ENCODE data around the gene ABI3BP. TPM values are rescaled to one million over a fixed set of nuclear protein-coding genes. Genes with fewer than 3 reads are reported as not detected.

The ABI3BP gene
- total RNA-seq, result 10 to 100 TPM in 3 of 4 donors, 1 to 10 TPM in 1; 6.2 to 68.7 (median 18.8) TPM

- Histone ChIP-seq H3K27ac (peak within 1 kb of the TSS; percentile 28 to 82 (median 77)), H3K27me3 (no peaks in the 10 kb centered on the region), H3K36me3 (no peaks in the 10 kb centered on the region), H3K4me3 (peak within 1 kb of the TSS in 3 of 4 donors; percentile 37 to 61 (median 40)), H3K4me1 (peaks cover 0 to 57% (median 13%) of the 10 kb centered on the region in 3 donors), H3K9me3 (no peaks in the 10 kb centered on the region)
- peak in 1 of 4 donors; percentile 29 for TF ChIP-seq POLR2A (IDR thresholded peaks at IDR 0.05)
- TF ChIP-seq, protein P1, sequence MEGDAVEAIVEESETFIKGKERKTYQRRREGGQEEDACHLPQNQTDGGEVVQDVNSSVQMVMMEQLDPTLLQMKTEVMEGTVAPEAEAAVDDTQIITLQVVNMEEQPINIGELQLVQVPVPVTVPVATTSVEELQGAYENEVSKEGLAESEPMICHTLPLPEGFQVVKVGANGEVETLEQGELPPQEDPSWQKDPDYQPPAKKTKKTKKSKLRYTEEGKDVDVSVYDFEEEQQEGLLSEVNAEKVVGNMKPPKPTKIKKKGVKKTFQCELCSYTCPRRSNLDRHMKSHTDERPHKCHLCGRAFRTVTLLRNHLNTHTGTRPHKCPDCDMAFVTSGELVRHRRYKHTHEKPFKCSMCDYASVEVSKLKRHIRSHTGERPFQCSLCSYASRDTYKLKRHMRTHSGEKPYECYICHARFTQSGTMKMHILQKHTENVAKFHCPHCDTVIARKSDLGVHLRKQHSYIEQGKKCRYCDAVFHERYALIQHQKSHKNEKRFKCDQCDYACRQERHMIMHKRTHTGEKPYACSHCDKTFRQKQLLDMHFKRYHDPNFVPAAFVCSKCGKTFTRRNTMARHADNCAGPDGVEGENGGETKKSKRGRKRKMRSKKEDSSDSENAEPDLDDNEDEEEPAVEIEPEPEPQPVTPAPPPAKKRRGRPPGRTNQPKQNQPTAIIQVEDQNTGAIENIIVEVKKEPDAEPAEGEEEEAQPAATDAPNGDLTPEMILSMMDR (IDR thresholded peaks at IDR 0.05), result no peak
- intact Hi-C loops (cut with DNase I), result no loop called here
- 8 to 21% methylated on average over 4 of the region's 5 CpGs for WGBS, 2 donors
- no peak for DNase-seq
Measured at GRCh38 chr3:100993309-100993708, at the start of gene ABI3BP. ABI3BP (minus strand) TSS chr3:100993421; CDS start chr3:100993384, 37 bp downstream.

DNA sequence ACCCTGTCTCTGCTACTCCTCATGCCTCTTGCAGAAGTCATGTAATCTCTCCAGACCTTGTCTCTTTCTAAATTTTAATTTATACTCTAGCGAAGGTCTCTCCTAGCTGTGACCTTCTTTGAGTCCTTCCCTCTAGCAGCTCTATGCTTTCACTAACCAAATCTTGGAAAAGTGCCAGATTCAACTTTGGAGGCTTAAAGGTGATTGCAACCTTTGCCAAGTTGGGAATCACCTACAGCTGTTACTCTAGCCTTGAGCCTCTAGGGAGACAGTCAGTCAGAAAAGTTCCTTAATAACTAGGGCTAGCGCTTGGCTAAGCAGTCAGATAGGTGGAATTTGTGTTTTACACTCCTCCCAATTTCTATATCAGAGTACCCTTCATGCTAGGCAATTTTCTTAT, 46.1 kb upstream of the ABI3BP start:
- Histone ChIP-seq H3K9me3 (no peaks in the 10 kb centered on the region), H3K36me3 (no peaks in the 10 kb centered on the region), H3K4me1 (peaks cover 0 to 38% (median 5%) of the 10 kb centered on the region in 3 donors), H3K27ac (no peak overlapping the region), H3K4me3 (no peak overlapping the region), H3K27me3 (no peaks in the 10 kb centered on the region)
- WGBS, 2 donors, result 48 to 74% methylated on average over 2 of the region's 2 CpGs
- TF ChIP-seq, protein P1 (IDR thresholded peaks at IDR 0.05), result no peak
- no peak for DNase-seq
- intact Hi-C loops (cut with DNase I), result no loop called here

GRCh38 chr3:101038880-101039279, 45.7 kb upstream of the ABI3BP start:
- Histone ChIP-seq H3K4me1 (peaks cover 0 to 38% (median 5%) of the 10 kb centered on the region in 3 donors), H3K27ac (no peak overlapping the region), H3K36me3 (no peaks in the 10 kb centered on the region), H3K27me3 (no peaks in the 10 kb centered on the region), H3K9me3 (no peaks in the 10 kb centered on the region), H3K4me3 (no peak overlapping the region)
- DNase-seq, result no peak
- no peak for TF ChIP-seq POLR2A (IDR thresholded peaks at IDR 0.05)
- TF ChIP-seq, protein P1 (IDR thresholded peaks at IDR 0.05), result no peak
- WGBS, 2 donors, result 16 to 29% methylated on average over 1 of the region's 1 CpG
- intact Hi-C loops (cut with DNase I), result no loop called here

GRCh38 chr3:101038393-101038792, 45.2 kb upstream of the ABI3BP start:
- H3K4me1 ChIP-seq, result peaks cover 0 to 34% (median 5%) of the 10 kb centered on the region in 3 donors
- intact Hi-C loops (cut with DNase I), result no loop called here
- 91% methylated on average over 1 of the region's 1 CpG for WGBS, 2 donors
- no peaks in the 10 kb centered on the region for H3K36me3 ChIP-seq
- H3K9me3 ChIP-seq, result no peaks in the 10 kb centered on the region
- no peak overlapping the region for H3K27ac ChIP-seq
- DNase-seq, result no peak
- no peaks in the 10 kb centered on the region for H3K27me3 ChIP-seq
- H3K4me3 ChIP-seq, result no peak overlapping the region
- TF ChIP-seq, protein P1 (IDR thresholded peaks at IDR 0.05), result no peak
- no peak for TF ChIP-seq POLR2A (IDR thresholded peaks at IDR 0.05)

GRCh38 chr3:101037613-101038012, 44.4 kb upstream of the ABI3BP start:
- intact Hi-C loops (cut with DNase I), result no loop called here
- TF ChIP-seq, protein P1 (IDR thresholded peaks at IDR 0.05), result no peak
- no peak for TF ChIP-seq POLR2A (IDR thresholded peaks at IDR 0.05)
- no peak for DNase-seq
- Histone ChIP-seq H3K9me3 (no peaks in the 10 kb centered on the region), H3K4me3 (no peak overlapping the region), H3K27me3 (no peaks in the 10 kb centered on the region), H3K27ac (no peak overlapping the region), H3K36me3 (no peaks in the 10 kb centered on the region), H3K4me1 (peaks cover 0 to 29% (median 5%) of the 10 kb centered on the region in 3 donors)
- WGBS, 2 donors, result 89 to 94% methylated on average over 5 of the region's 5 CpGs
